A549 (cell line): ENCODE results near the gene ZSCAN1. TPM values are rescaled to one million over a fixed set of nuclear protein-coding genes. Genes with fewer than 3 reads are reported as not detected.

Experiments used
- ATAC-seq, 2 experiments: fragments of 200-7000 bp in 1 of 2; fragments of >200 bp in 1 of 2; cut with Nextera tagmentation in 1 of 2; cut with Tn5 transposase in 1 of 2; 3 replicates each; pipeline versions ENCODE4 v1.8.0 to v1.9.1; 2018 to 2020; ENCODE audit warnings: mild to moderate bottlenecking in 1 of 2, moderate library complexity in 1 of 2
- CTCF ChIA-PET: fragments of 300-600 bp; sonication (Branson Sonifier 250); formaldehyde crosslinking; extraction: SDS; loops from one replicate; lab custom pipeline; 2021; ENCODE audit warnings: antibody characterized with exemption, inconsistent platforms; lab: Yijun Ruan, JAX
- POLR2A ChIA-PET: fragments of 350-600 bp; formaldehyde crosslinking; extraction: SDS; loops from one replicate; lab custom pipeline; 2021; ENCODE audit warnings: antibody characterized with exemption, inconsistent platforms; lab: Yijun Ruan, JAX
- DNase-seq, 2 experiments: peaks; one replicate each; pipeline versions ENCODE4 v3.0.0 to v3.0.0-alpha.2; 2011 to 2016; ENCODE audit warnings: low read depth in 1 of 2, low spot score in 1 of 2
- FAIRE-seq: peaks from 2 replicates; lab custom pipeline; 2011; peaks lifted over from hg19 to GRCh38; lab: Jason Lieb, UNC
- H3K27ac ChIP-seq, 2 experiments: fragments of >200 bp; sonication (Bioruptor Twin); formaldehyde crosslinking; 3 replicates each; pipeline ENCODE4 v1.5.1; 2016 to 2017
- H3K4me1 ChIP-seq: fragments of >200 bp; sonication (Bioruptor Twin); formaldehyde crosslinking; 3 replicates; pipeline ENCODE4 v1.6.1; 2016
- H3K4me2 ChIP-seq: fragments of >200 bp; sonication (Bioruptor Twin); formaldehyde crosslinking; 3 replicates; pipeline ENCODE4 v1.6.1; 2016
- H3K4me3 ChIP-seq: fragments of >200 bp; sonication (Bioruptor Twin); formaldehyde crosslinking; 3 replicates; pipeline ENCODE4 v1.5.1; 2016
- H3K9me3 ChIP-seq: fragments of >200 bp; sonication (Bioruptor Twin); formaldehyde crosslinking; 3 replicates; pipeline ENCODE4 v1.6.1; 2016
- ATOH8 ChIP-seq: fragments of 250-450 bp; sonication (Bioruptor Pico); IDR thresholded peaks from 2 replicates; pipeline ENCODE4 v1.5.0; 2020; ENCODE audit warnings: low read depth, mild to moderate bottlenecking, moderate library complexity
- CEBPB ChIP-seq, 2 experiments: fragments of >200 bp in 1 of 2; sonication (Bioruptor Twin) in 1 of 2; formaldehyde crosslinking in 1 of 2; IDR thresholded peaks; 2 replicates each; pipeline ENCODE4 v1.6.1; 2012 to 2016
- CHD2 ChIP-seq: fragments of 150-350 bp; IDR thresholded peaks from 2 replicates; pipeline ENCODE4 v1.6.1; 2014; ENCODE audit warnings: low read length; ENCODE audit not compliant: partially characterized antibody
- E2F6 ChIP-seq: IDR thresholded peaks from 2 replicates; pipeline ENCODE4 v1.6.1; 2012; ENCODE audit warnings: low read depth, borderline replicate concordance
- EHMT2 ChIP-seq: fragments of 200-600 bp; sonication (generic); IDR thresholded peaks from 2 replicates; pipeline ENCODE4 v1.6.1; 2016; ENCODE audit warnings: antibody characterized with exemption, low read depth, mild to moderate bottlenecking, moderate library complexity
- EP300 ChIP-seq, 2 experiments: fragments of >200 bp; sonication (Bioruptor Twin); formaldehyde crosslinking; IDR thresholded peaks; 2 replicates in 1 of 2; 3 replicates in 1 of 2; pipeline ENCODE4 v1.6.1; 2016 to 2017
- ESRRA ChIP-seq: fragments of 150-350 bp; IDR thresholded peaks from 2 replicates; pipeline ENCODE4 v1.6.1; 2014; ENCODE audit warnings: mild to moderate bottlenecking, low read length, borderline replicate concordance
- FOXS1 ChIP-seq: fragments of 250-450 bp; sonication (Bioruptor Pico); IDR thresholded peaks from 2 replicates; pipeline ENCODE4 v1.5.0; 2020; ENCODE audit warnings: mild to moderate bottlenecking, moderate library complexity
- GATA3 ChIP-seq: IDR thresholded peaks from 2 replicates; pipeline ENCODE4 v1.6.1; 2012; ENCODE audit warnings: borderline replicate concordance
- HES2 ChIP-seq: fragments of >200 bp; sonication (Bioruptor Twin); formaldehyde crosslinking; IDR thresholded peaks from 2 replicates; pipeline ENCODE4 v1.6.1; 2016
- HOXA7 ChIP-seq: fragments of 250-450 bp; sonication (Bioruptor Pico); IDR thresholded peaks from 2 replicates; pipeline ENCODE4 v1.5.0; 2020; ENCODE audit warnings: mild to moderate bottlenecking, moderate library complexity
- HOXB5 ChIP-seq: fragments of 250-450 bp; sonication (Bioruptor Pico); IDR thresholded peaks from 2 replicates; pipeline ENCODE4 v1.5.0; 2020; ENCODE audit warnings: mild to moderate bottlenecking, moderate library complexity
- KDM5A ChIP-seq: fragments of 200-600 bp; sonication (generic); IDR thresholded peaks from 2 replicates; pipeline ENCODE4 v1.6.1; 2016; ENCODE audit warnings: antibody characterized with exemption, mild to moderate bottlenecking
- MAFK ChIP-seq: fragments of 450-650 bp; IDR thresholded peaks from 2 replicates; pipeline ENCODE4 v1.6.1; 2014; ENCODE audit not compliant: partially characterized antibody
- MAZ ChIP-seq: fragments of 150-350 bp; IDR thresholded peaks from 2 replicates; pipeline ENCODE4 v1.6.1; 2014; ENCODE audit warnings: antibody characterized with exemption, low read depth, low read length, borderline replicate concordance
- NFE2L2 ChIP-seq: fragments of 150-350 bp; conservative IDR thresholded peaks from 2 replicates; pipeline ENCODE4 v1.6.1; 2014; ENCODE audit warnings: low read length
- PHF8 ChIP-seq: fragments of 200-600 bp; sonication (generic); IDR thresholded peaks from 2 replicates; pipeline ENCODE4 v1.6.1; 2016; ENCODE audit warnings: low read depth, mild to moderate bottlenecking, antibody characterized with exemption, moderate library complexity, borderline replicate concordance
- RAD21 ChIP-seq, 2 experiments: fragments of >200 bp in 1 of 2; sonication (Bioruptor Twin) in 1 of 2; formaldehyde crosslinking in 1 of 2; IDR thresholded peaks in 1 of 2; conservative IDR thresholded peaks in 1 of 2; 2 replicates in 1 of 2; 3 replicates in 1 of 2; pipeline ENCODE4 v1.6.1; 2012 to 2018; ENCODE audit warnings: inconsistent platforms in 1 of 2
- SREBF2 ChIP-seq: fragments of 450-650 bp; IDR thresholded peaks from 2 replicates; pipeline ENCODE4 v1.6.1; 2014; ENCODE audit warnings: mild to moderate bottlenecking, moderate library complexity
- ZFP36 ChIP-seq: fragments of 450-650 bp; IDR thresholded peaks from 2 replicates; pipeline ENCODE4 v1.6.1; 2014; ENCODE audit warnings: borderline replicate concordance; ENCODE audit not compliant: partially characterized antibody
- ZNF302 ChIP-seq: fragments of 250-450 bp; sonication (Bioruptor Pico); IDR thresholded peaks from 2 replicates; pipeline ENCODE4 v1.9.0; 2021; ENCODE audit warnings: inconsistent platforms, mild to moderate bottlenecking, moderate library complexity
- whole genome bisulfite sequencing: methylation state at CpG from one replicate; pipeline ENCODE4 v1.1.6; 2017; ENCODE audit errors: missing lambda C conversion rate; 5-methylcytosine and 5-hydroxymethylcytosine counted together
- polyA plus RNA-seq, 4 experiments: library from polyadenylated mRNA; depleted of rRNA in 3 of 4; stranded (reverse); fragments of >200 nt; fragmentation: RNase III in 1 of 4; extraction: RNeasy Plus Mini Kit Qiagen cat#74134 plus additional on column Dnase treatment in 1 of 4; gene quantifications; 2 replicates in 3 of 4; 3 replicates in 1 of 4; pipeline ENCODE4 v1.2.3, GENCODE V29; 2011 to 2017

Gene ZSCAN1
- polyA plus RNA-seq, 2 of the 4 experiments (the other 2 are of a cell fraction): not detected

- WGBS: 50% methylated on average over 37 of the region's 37 CpGs
- TF ChIP-seq HOXB5 (CRISPR knock-in tag): no peak
- TF ChIP-seq SREBF2: no peak
- TF ChIP-seq HES2: no peak
- no peak for TF ChIP-seq ATOH8 (CRISPR knock-in tag)
- TF ChIP-seq RAD21 (conservative IDR thresholded peaks at IDR 0.05 in 1 of 2, IDR thresholded peaks at IDR 0.05 in 1 of 2): no peak
- no peak for TF ChIP-seq EP300 (IDR thresholded peaks at IDR 0.05)
- no peak for TF ChIP-seq HOXA7 (CRISPR knock-in tag)
- no peak for TF ChIP-seq ZNF302 (CRISPR knock-in tag)
- Histone ChIP-seq H3K9me3 (peaks cover 85% of the 10 kb centered on the region), H3K27ac (no peak overlapping the region), H3K4me2 (no peak overlapping the region), H3K4me1 (no peaks in the 10 kb centered on the region), H3K4me3 (no peak overlapping the region)
- no peak for FAIRE-seq
- DNase-seq: no peak
- no peak for ATAC-seq
- ChIA-PET CTCF (interaction anchor here (1.2 kb wide), 1 partner anchor 17 kb away, joined by 4 read pairs; no protein-coding TSS in a partner anchor), POLR2A (no interaction called here)
Measured at GRCh38 chr19:58054901-58055874, 21.4 kb downstream of the ZSCAN1 start.

GRCh38 chr19:58056261-58056660, 22.4 kb downstream of the ZSCAN1 start:
- TF ChIP-seq GATA3 (no peak), HOXA7 (CRISPR knock-in tag) (no peak), KDM5A (no peak), ESRRA (no peak), PHF8 (no peak), CHD2 (no peak), MAFK (no peak), MAZ (no peak), EHMT2 (no peak), ZFP36 (no peak), NFE2L2 (no peak), E2F6 (no peak), CEBPB (IDR thresholded peaks at IDR 0.05) (no peak)
- FAIRE-seq (no peak), ATAC-seq (no peak), DNase-seq (no peak)
- POLR2A ChIA-PET: no interaction called here
- Histone ChIP-seq H3K27ac (no peak overlapping the region), H3K4me2 (no peak overlapping the region), H3K4me1 (no peaks in the 10 kb centered on the region), H3K9me3 (peaks cover 89% of the 10 kb centered on the region), H3K4me3 (no peak overlapping the region)
- 13% methylated on average over 6 of the region's 8 CpGs for WGBS
- CTCF ChIA-PET: no interaction called here

- ATAC-seq (no peak), DNase-seq (no peak), FAIRE-seq (no peak)
- Histone ChIP-seq H3K4me3 (no peak overlapping the region), H3K4me1 (no peaks in the 10 kb centered on the region), H3K27ac (no peak overlapping the region), H3K9me3 (peaks cover 89% of the 10 kb centered on the region), H3K4me2 (no peak overlapping the region)
- ChIA-PET POLR2A (no interaction called here), CTCF (no interaction called here)
- WGBS: 10% methylated on average over 8 of the region's 8 CpGs
- no peak for TF ChIP-seq FOXS1 (CRISPR knock-in tag)
- TF ChIP-seq, all 56 proteins: peak for 0
Measured at GRCh38 chr19:58056861-58057260, 23.0 kb downstream of the ZSCAN1 start.
